Measurements from ENCODE around the gene RNF166.

Gene RNF166

DNA sequence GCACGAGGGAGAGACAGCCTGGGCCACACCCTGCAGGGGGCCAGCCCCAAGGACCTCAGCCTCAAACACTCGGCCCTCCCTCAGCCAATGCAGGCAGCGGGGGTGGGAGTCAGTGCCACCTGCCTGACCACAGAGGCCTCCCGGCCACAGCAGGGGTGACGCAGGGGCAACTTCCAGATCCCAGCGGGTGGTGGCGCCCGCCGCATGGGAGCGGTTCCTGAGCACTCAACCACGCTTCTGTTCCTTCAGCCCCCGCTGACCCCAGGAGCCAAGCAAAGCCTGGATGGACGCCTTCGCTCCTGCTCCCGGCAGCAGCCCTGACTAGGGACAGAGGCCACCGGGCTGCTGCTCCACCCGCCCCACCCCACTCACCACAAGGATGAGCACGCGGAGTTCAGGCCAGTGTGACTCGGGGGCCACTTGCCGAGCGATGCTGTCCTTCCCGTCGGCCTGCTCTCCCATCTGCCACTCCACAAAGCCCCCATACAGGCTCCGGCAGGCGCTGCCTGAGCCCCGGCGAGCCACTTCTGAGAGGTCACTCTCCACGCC is 50.4 kb downstream of the RNF166 start:
- in situ Hi-C loops (cut with MboI; ENCODE audit: low sequenced_read_pairs): no loop called here

GRCh38 chr16:88655053-88655732 is 51.0 kb downstream of the RNF166 start:
- in situ Hi-C loops (cut with MboI; ENCODE audit: low sequenced_read_pairs): no loop called here

GRCh38 chr16:88654363-88655052 is 51.7 kb downstream of the RNF166 start:
- in situ Hi-C loops (cut with MboI; ENCODE audit: low sequenced_read_pairs): no loop called here

DNA sequence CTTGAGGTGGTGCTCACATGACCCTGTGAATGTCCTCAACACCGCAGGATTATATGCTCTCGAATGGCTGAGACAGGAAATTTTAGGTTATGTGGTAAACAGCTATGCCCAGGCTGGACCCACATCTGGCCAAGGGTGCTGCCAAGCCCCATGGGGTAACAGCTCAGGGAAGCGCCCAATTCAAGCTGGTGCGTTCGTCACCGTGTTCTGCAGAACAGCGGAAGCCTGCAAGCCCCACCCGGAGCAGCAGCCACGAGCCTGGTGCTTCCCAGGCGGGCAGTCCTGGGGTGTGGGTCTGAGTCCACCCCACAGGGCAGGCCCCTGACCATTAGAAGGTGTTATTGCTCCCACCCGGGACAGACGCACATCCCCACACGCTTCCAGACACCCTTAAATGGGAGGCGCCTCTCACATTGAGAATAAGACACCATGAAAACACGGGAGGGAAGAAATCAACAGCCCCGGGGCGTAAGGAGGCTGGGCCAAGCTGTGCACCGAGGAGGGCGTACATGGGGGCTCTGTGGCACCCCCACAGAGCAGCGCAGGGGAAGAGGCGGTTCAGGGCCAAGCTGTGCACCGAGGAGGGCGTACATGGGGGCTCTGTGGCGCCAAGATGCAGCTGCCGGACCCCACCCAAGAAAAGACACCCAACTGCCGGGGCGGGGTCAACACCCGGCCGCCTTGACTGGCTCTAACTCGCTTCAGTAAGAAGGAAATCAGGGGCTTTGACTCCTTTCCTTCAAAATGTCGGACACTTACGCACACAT is 52.4 kb downstream of the RNF166 start:
- in situ Hi-C loops (cut with MboI; ENCODE audit: low sequenced_read_pairs): no loop called here

- in situ Hi-C loops (cut with MboI; ENCODE audit: low sequenced_read_pairs): no loop called here
Measured at GRCh38 chr16:88653101-88653500, 53.1 kb downstream of the RNF166 start.

DNA sequence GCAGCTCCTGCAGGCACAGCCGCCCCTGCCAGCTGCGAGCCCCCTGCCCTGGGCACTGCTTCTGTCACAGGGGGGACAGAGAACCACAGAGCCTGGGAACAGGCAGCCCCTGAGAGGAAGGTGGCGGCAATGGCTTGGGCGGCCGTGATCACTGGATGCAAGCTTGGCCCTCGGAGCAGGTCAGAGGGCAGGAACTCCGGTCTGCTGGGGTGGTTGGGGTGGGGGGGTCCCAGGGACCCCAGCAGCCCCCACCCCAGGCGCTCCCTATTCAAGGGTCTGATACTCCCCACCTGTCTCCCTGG is 53.5 kb downstream of the RNF166 start:
- in situ Hi-C loops (cut with MboI; ENCODE audit: low sequenced_read_pairs): no loop called here

GRCh38 chr16:88651989-88652761 is 54.0 kb downstream of the RNF166 start:
- in situ Hi-C loops (cut with MboI; ENCODE audit: low sequenced_read_pairs): no loop called here

DNA sequence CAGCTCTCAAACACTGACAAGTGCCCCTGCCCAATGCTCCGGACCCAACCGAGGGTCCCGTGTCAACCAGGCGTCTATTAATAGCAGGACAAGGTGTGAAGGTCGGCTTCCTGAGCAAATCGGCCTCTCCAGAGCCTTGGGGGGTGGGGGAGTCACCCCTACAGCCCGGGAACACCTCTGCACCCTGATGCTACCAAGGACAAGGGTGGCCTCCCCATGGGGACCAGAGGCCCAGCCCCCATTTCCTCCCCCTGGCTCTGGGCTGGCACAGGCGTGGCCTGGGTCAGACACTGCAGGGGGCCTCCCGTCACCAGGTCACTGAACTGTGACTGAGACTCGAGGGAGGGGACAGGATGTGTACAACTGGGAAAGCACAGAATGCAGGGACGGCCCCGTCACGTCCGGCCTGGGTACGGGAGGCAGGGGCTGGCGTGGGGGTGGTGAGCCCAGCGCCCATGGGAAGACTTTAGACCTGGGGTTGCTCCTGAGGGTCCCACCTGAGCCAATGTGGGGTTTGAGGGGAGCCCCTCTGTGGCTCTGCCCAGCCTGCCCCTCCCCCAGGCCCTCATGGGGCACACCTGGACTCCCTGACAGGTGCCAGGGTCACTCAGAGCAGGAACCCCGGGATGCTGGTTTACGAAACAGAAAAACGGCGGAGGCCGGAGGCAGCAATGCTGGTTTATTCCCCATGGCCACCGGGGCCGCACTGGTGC is 54.8 kb downstream of the RNF166 start:
- in situ Hi-C loops (cut with MboI; ENCODE audit: low sequenced_read_pairs): no loop called here

DNA sequence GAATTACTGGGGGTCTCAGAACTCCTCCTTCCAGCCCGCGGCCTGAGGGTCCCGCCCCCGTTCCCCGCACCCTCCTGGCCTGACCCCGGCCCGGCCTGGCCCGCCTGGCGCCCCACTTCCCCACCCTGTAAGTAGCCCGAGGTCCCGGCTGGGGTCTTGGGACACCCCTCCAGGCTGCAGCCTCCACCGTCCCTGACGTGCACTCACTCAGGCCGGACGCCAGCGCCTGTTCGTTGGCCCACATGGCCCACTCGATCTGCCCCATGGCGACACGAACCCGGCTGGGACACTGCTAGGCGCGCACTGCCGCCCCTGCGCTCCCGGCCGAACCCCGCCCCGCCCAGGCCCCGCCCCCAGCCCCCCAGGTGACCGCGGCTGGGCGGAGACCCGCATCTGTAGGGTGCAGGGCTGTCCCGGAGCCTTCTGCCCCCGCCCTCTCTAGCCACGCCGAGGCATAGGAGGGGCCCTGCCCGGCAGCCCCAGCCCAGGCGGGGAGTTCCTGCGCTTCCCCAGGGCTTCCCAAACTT is 55.4 kb downstream of the RNF166 start, which contains the start of gene CYBA:
CYBA (minus strand) TSS at position 305 of the 527 bp plus-strand sequence; CDS start at position 265, 40 bp downstream.
- in situ Hi-C loops (cut with MboI; ENCODE audit: low sequenced_read_pairs): no loop called here

DNA sequence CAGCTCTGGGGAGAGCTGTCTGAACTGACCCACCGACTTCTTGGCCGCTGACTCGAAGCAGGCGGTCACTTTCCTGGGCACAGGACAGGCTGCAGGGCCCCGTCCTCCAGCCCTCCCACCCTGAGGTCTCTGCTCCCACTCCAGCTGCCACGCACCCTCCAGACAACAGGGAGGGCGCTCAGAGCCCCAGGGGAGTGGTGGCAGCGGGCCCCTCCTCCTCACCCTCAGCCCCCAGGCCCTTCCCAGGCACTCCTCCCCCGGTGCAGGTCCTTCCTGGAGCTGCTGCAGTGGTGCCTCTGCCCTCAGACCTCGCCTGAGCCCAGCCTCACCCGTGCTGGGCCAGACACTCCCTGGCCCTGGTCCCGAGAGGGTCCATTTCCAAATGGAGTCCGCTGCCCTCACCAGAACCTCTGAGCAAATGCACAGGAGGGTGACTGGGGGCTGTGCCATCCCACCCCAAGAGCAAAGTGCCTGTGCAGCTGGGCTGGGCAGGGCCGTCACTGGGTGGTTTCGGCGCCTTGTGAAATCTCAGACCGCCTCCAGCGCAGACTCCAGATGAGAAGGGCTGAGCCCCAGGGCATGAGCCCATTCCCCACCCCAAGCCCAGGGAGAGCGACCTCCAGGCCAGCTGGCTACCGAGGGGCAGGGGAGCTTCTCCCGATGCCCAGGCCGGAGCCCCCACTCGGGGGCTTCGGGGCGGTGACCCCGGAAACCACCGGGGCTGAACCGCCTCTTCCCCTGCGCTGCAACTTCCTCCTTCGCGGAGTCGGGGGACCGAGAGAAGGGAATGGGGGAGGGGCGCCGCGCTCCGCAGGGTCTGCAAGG is 56.1 kb downstream of the RNF166 start:
- in situ Hi-C loops (cut with MboI; ENCODE audit: low sequenced_read_pairs): no loop called here

GRCh38 chr16:88649195-88649923 is 56.8 kb downstream of the RNF166 start:
- in situ Hi-C loops (cut with MboI; ENCODE audit: low sequenced_read_pairs): no loop called here

DNA sequence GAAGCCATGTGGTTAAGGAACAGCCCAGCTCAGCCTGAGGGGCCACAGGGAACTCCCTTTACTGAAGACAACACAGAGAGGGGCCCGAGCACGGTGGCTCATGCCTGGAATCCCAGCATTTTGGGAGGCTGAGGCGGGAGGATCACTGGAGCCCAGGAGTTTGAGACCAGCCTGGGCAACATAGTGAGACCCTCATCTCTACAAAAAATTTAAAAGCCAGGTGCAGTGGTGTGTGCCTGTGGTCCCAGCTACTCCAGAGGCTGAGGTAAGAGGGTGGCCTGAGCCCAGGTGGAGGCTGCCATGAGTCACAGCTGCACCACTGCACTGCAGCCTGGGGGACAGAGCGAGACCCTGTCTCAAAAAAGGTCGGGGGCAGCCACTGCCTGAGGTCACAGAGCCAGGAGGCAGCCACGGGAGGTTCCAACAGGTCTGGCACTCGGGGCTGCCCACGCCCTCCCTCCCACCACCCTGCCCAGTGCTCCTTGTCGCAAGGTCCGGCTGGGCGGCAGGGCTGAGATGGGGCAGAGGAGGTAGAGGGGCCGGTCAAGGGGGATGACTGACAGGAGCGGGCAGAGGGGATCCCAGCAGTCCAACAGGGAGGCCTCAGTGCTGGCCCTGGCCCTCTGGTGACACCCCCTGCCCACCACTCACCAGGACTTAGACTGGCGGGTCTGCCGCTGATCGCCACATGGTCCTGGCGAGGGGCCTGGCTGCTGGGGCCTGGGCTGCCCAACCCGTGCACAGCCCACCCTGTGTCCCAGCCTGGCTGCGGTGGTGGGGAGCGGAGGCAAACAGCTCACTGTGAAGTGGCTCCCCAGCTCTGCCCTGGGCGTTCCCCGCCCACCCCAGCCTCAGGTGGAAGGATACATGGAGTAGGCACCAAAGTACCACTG is 58.8 kb downstream of the RNF166 start:
- in situ Hi-C loops (cut with MboI; ENCODE audit: low sequenced_read_pairs): no loop called here

All from HL-60/S4 (cell line).